GM23338 (cell line): ENCODE results near the gene GDF10. TPM values are rescaled to one million over a fixed set of nuclear protein-coding genes. Genes with fewer than 3 reads are reported as not detected.

Experiments used
- ATAC-seq: fragments of 200-7000 bp; cut with Tn5 transposase; 3 replicates; pipeline ENCODE4 v1.9.1; 2020
- DNase-seq: peaks from one replicate; pipeline ENCODE4 v3.0.0-alpha.2; 2015; ENCODE audit warnings: low spot score
- H2AFZ ChIP-seq: fragments of 200-600 bp; sonication (generic); 2 replicates; pipeline ENCODE4 v1.8.0; 2016; ENCODE audit warnings: antibody characterized with exemption, mild to moderate bottlenecking, moderate library complexity
- H3F3A ChIP-seq: fragments of 200-600 bp; sonication (generic); replicated peaks from 2 replicates; pipeline ENCODE4 v1.8.0; 2017; ENCODE audit warnings: antibody characterized with exemption, mixed run types, low read depth
- H3K27ac ChIP-seq: fragments of 200-600 bp; sonication (generic); 2 replicates; pipeline ENCODE4 v1.6.1; 2016; ENCODE audit warnings: low read depth
- H3K27me3 ChIP-seq: fragments of 200-600 bp; sonication (generic); 2 replicates; pipeline ENCODE4 v1.8.0; 2016; ENCODE audit warnings: mild to moderate bottlenecking, mixed run types, moderate library complexity; ENCODE audit not compliant: insufficient read depth
- H3K36me3 ChIP-seq: fragments of 200-600 bp; sonication (generic); 2 replicates; pipeline ENCODE4 v1.8.0; 2016; ENCODE audit warnings: mild to moderate bottlenecking; ENCODE audit not compliant: insufficient read depth
- H3K4me1 ChIP-seq: fragments of 200-600 bp; sonication (generic); 2 replicates; pipeline ENCODE4 v1.8.0; 2016; ENCODE audit warnings: mild to moderate bottlenecking, moderate library complexity; ENCODE audit not compliant: insufficient read depth
- H3K4me2 ChIP-seq: fragments of 200-600 bp; sonication (generic); 2 replicates; pipeline ENCODE4 v1.7.1; 2017; ENCODE audit warnings: mixed run types
- H3K4me3 ChIP-seq: fragments of 200-600 bp; sonication (generic); 2 replicates; pipeline ENCODE4 v1.6.1; 2016; ENCODE audit warnings: mixed run types
- H3K79me2 ChIP-seq: fragments of 200-600 bp; sonication (generic); replicated peaks from 2 replicates; pipeline ENCODE4 v1.8.0; 2017; ENCODE audit warnings: mild to moderate bottlenecking; ENCODE audit not compliant: insufficient read depth
- H3K9me2 ChIP-seq: fragments of 200-600 bp; sonication (generic); 2 replicates; pipeline ENCODE4 v1.8.0; 2017; ENCODE audit not compliant: insufficient read depth
- H4K20me1 ChIP-seq: fragments of 200-600 bp; sonication (generic); replicated peaks from 2 replicates; pipeline ENCODE4 v1.8.0; 2017; ENCODE audit warnings: mild to moderate bottlenecking; ENCODE audit not compliant: insufficient read depth
- H3K27ac Mint-ChIP-seq: 2 replicates; pipeline ENCODE4 v1.8.0; 2020; ENCODE audit warnings: inconsistent platforms, mild to moderate bottlenecking, moderate library complexity, mixed read lengths
- H3K27me3 Mint-ChIP-seq: 3 replicates; pipeline ENCODE4 v1.8.0; 2022; ENCODE audit warnings: low read depth, mild to moderate bottlenecking, moderate library complexity, mixed read lengths, inconsistent platforms; ENCODE audit not compliant: insufficient read depth, poor library complexity
- H3K36me3 Mint-ChIP-seq: 3 replicates; pipeline ENCODE4 v1.8.0; 2021; ENCODE audit warnings: low read depth, mild to moderate bottlenecking, inconsistent platforms, moderate library complexity, mixed read lengths
- H3K4me1 Mint-ChIP-seq: 3 replicates; pipeline ENCODE4 v1.8.0; 2020; ENCODE audit warnings: mild to moderate bottlenecking, inconsistent platforms, mixed read lengths
- H3K4me3 Mint-ChIP-seq: 3 replicates; pipeline ENCODE4 v1.8.0; 2021; ENCODE audit warnings: moderate library complexity, mild to moderate bottlenecking, inconsistent platforms, mixed read lengths
- H3K9me3 Mint-ChIP-seq: 3 replicates; pipeline ENCODE4 v1.8.0; 2020; ENCODE audit warnings: moderate library complexity, mild to moderate bottlenecking, inconsistent platforms, mixed read lengths
- CREB1 ChIP-seq: fragments of 250-450 bp; sonication (Bioruptor Pico); IDR thresholded peaks from 2 replicates; pipeline ENCODE4 v1.5.0; 2020; ENCODE audit warnings: low read depth, mild to moderate bottlenecking, moderate library complexity
- ETS1 ChIP-seq: IDR thresholded peaks from 2 replicates; pipeline ENCODE4 v1.6.1; 2016; ENCODE audit warnings: antibody characterized with exemption
- EZH2 ChIP-seq: fragments of 200-600 bp; sonication (generic); IDR thresholded peaks from one replicate; pipeline ENCODE4 v1.8.0; 2017; ENCODE audit warnings: antibody characterized with exemption, mild to moderate bottlenecking, low read depth; ENCODE audit not compliant: unreplicated experiment
- EZH2phosphoT487 ChIP-seq: fragments of 200-600 bp; sonication (generic); IDR thresholded peaks from one replicate; pipeline ENCODE4 v1.8.1; 2018; ENCODE audit warnings: antibody characterized with exemption; ENCODE audit not compliant: unreplicated experiment
- JUNB ChIP-seq: IDR thresholded peaks from one replicate; pipeline ENCODE4 v1.6.1; 2016; ENCODE audit warnings: antibody characterized with exemption; ENCODE audit not compliant: unreplicated experiment
- NANOG ChIP-seq: IDR thresholded peaks from 2 replicates; pipeline ENCODE4 v1.6.1; 2016; ENCODE audit warnings: antibody characterized with exemption, borderline replicate concordance
- POLR2AphosphoS5 ChIP-seq: IDR thresholded peaks from 2 replicates; pipeline ENCODE4 v1.6.1; 2016; ENCODE audit warnings: antibody characterized with exemption, low read depth
- REST ChIP-seq: IDR thresholded peaks from one replicate; pipeline ENCODE4 v1.6.1; 2018; ENCODE audit warnings: antibody characterized with exemption; ENCODE audit not compliant: unreplicated experiment
- STAT1 ChIP-seq: IDR thresholded peaks from one replicate; pipeline ENCODE4 v1.6.1; 2016; ENCODE audit warnings: antibody characterized with exemption; ENCODE audit not compliant: unreplicated experiment
- ZNF331 ChIP-seq: fragments of 250-450 bp; sonication (Bioruptor Pico); IDR thresholded peaks from 2 replicates; pipeline ENCODE4 v1.5.0; 2020; ENCODE audit warnings: low read depth, mild to moderate bottlenecking, moderate library complexity
- ZNF462 ChIP-seq: fragments of 250-450 bp; sonication (Bioruptor Pico); IDR thresholded peaks from 2 replicates; pipeline ENCODE4 v1.5.0; 2020; ENCODE audit warnings: mild to moderate bottlenecking, moderate library complexity
- polyA plus RNA-seq: library from polyadenylated mRNA; unstranded; fragments of >200 nt; fragmentation: Nextera tagmentation; extraction: Ambion mirVana; gene quantifications from 2 replicates; pipeline ENCODE4 v1.2.1, GENCODE V29; 2016
- total RNA-seq: library from RNA; depleted of rRNA; stranded (reverse); fragments of >200 nt; shearing (Covaris generic); gene quantifications from 2 replicates; pipeline ENCODE4 v1.2.3, GENCODE V29; 2014

The GDF10 gene
- total and polyA plus RNA-seq, 2 experiments from 2014 or later = 0.21 TPM; not detected in 1

- Histone ChIP-seq H3K36me3 (no peaks in the 10 kb centered on the region), H4K20me1 (no peaks in the 10 kb centered on the region), H3K27ac (no peak overlapping the region), H3K4me3 (no peak overlapping the region), H3K9me2 (no peaks in the 10 kb centered on the region), H3K27me3 (no peaks in the 10 kb centered on the region), H3K4me1 (no peaks in the 10 kb centered on the region), H3K4me2 (no peak overlapping the region), H3F3A (no peaks in the 10 kb centered on the region), H2AFZ (no peak overlapping the region), H3K79me2 (no peaks in the 10 kb centered on the region)
- TF ChIP-seq NANOG (no peak), JUNB (no peak), EZH2phosphoT487 (no peak), ZNF331 (CRISPR knock-in tag) (no peak), EZH2 (no peak), REST (no peak), POLR2AphosphoS5 (no peak), STAT1 (no peak), ZNF462 (no peak), ETS1 (no peak), CREB1 (CRISPR knock-in tag) (no peak)
- DNase-seq (no peak), ATAC-seq (no peak)
- Mint-ChIP-seq H3K9me3 (no peaks in the 10 kb centered on the region), H3K4me3 (no peak overlapping the region), H3K27ac (no peak overlapping the region), H3K27me3 (peaks cover 4% of the 10 kb centered on the region), H3K36me3 (no peaks in the 10 kb centered on the region), H3K4me1 (peaks cover 3% of the 10 kb centered on the region; the same call in 2 of the 3 replicates)
Observed at GRCh38 chr10:47283848-47284247, 16.1 kb upstream of the GDF10 start.
